Activated CD4-positive, alpha-beta T cell treated with anti-CD3 and anti-CD28 coated beads for 24 hours (primary cell): Measurements from ENCODE around the gene SPATA21.
"Not testable (repeated sequence)": the region's sequence is repeated elsewhere in the genome, so short reads cannot be mapped to it uniquely, and the experiment has no call there.

ENCODE experiments used
- DNase-seq, 2 donors: peaks; one replicate each; pipeline ENCODE4 v3.0.0-alpha.2; 2020; ENCODE audit warnings: low read depth in 2 of 2

Gene SPATA21

DNA sequence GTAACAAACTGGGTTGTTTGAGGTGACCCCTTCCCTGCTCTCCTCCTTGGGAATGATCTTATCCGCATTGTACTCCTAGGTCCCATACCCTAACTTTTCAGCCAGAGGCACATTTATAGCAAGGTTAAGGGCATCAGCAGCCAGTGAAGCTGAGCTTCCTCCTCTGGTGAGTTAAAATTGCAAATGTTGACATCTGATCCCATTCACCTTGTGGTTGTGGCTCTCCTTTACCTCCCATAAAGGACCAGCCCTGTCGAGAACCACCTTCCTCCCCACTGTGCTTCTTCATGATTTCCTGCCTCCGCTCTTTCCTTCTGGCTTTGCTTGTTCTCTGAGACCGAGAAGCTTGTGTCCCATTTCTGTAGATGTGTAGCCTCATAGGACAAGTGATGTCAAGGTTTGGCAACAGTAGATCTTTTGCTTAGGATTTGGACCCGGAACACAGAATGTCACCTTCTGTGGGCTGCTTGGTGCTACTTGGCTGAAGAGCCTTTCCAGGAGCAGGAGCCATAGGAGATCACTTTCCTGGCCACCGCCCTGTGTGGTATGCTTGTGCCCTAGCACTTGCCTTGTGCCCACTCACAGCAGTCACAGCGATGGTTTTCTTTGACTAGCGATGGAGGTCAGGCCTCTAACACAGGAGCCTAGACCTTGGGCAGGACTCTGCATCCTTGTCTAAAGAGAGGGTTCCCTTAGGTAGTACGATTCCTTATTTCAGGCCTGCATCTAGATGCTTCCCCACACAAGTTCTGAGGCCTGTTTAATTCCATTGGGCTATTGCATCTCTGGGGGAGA, 51.4 kb downstream of the SPATA21 start:
- DNase-seq, result no peak

DNA sequence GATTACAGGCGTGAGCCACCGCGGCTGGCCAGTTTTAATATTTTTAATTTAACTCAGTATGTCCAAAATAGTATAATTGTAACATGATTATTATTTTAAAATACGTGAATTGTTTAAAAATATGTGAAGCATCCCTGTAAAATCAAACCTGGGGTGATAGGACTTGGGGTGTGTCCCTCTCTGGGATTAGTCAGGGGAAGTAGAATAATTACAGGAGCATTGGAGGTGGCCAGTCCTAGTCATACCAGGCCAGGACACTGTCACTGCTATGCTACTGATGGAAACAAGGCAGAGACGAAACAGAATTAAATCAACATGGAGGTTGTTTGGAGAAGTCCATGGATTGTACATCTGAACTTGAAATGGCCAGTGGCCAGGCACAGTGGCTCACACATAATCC, 53.3 kb downstream of the SPATA21 start:
- no peak for DNase-seq

DNA sequence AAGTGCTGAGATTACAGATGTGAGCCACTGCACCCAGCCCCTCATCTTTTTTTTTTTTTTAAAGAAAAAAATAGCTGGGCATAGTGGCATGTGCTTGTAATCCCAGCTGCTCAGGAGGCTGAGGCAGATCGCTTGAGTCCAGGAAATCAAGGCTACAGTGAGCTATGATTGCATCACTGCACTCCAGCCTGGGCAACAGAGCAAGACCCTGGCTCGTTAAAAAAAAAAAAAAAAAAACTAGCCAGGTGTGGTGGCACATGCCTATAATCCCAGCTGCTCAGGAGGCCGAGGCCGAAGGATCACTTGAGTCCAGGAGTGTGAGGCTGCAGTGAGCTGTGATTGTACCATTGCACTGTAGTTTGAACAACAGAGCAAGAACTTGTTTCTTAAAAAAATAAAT, 56.4 kb downstream of the SPATA21 start:
- DNase-seq, result no peak

DNA sequence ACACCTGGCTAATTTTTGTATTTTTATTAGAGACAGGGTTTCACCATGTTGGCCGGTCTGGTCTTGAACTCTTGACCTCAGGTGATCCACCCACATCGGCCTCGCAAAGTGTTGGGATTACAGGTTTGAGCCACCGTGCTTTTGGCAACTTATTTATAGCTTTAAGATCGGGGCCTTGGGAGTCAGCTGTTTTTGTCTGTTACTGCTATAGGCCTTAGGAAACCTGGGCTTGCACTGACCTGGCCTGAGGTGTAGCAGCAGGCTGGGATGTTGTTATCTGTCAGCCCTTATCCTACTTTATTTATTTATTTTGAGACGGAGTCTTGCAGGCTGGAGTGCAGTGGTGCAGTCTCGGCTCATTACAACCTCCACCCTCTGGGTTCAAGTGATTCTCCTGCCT, 58.8 kb downstream of the SPATA21 start:
- DNase-seq, result no peak

DNA sequence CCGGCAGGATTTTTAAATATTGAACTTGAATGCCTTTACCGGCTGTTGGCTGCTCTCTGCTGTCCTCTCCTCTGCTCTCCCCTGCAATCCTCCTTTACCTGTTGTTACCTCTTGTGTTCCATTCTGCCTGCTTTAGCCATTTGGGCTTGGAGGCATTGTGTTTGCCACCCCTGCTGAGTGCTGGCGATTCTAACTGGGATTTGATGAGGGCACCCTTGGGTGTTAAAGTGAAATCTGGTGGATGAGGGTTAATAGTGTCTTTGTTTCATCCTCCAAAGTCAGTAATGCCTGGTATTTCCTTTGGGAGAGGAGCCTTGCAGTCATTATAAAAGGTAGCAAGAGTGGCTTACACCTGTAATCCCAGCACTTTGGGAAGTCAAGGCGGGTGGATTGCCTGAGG, 60.3 kb downstream of the SPATA21 start:
- no peak for DNase-seq

DNA sequence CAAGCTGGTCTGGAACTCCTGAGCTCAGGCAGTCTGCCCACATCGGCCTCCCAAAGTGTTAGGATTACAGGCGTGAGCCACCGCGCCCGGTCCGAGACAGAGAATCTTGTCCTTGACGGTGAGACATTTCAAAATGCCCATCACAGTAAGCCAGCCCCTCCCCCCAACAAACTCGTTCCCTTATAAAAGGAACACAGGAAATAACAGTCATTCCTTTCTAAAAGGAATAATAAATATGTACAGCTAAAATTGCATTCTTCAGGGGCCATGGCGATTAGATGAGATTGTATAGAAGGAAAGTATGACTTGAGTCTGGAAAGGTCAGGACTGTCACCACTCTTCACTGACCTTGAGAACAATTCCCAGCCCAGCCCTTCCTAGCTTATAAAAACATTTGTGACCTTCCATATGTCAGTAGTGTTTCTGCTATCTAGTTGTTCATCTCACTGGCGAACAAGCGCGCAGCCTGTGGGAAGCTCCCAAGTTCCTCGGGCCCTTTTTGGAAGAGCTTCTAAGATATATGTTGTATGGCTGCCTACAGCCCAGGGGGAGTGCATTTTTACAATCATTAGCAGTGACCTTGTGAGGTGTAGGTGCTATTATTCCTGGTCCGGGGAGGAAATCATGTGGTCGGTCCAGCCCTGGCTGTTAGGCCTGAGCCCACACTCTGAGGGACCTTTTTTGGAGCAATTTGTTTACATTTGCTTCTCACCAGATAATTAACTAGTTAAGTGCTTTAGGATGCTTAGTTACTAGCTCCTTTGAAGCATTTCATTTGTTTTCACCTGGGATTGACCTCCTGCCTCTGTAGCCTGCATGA, 61.5 kb downstream of the SPATA21 start:
- no peak for DNase-seq

DNA sequence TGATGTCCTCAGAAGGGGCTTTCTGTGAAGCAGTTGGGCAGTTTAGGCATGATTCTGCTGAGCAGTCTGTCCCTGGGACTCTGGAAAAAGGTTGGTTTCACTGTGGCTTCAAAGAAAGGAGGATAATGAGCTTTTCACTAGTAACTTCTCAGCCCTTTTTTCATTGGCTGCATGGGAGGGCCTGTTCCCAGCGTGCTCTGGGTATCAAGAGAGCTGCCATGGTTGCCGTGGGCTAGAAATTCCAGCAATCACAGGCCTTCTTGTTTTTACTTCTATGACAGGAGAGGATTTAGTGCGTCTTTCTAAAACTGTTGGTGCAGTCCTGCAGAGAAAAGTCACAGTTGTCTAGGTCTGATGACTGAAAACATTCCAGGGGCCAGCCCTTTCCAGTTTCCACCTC, 63.0 kb downstream of the SPATA21 start:
- DNase-seq, result no peak

DNA sequence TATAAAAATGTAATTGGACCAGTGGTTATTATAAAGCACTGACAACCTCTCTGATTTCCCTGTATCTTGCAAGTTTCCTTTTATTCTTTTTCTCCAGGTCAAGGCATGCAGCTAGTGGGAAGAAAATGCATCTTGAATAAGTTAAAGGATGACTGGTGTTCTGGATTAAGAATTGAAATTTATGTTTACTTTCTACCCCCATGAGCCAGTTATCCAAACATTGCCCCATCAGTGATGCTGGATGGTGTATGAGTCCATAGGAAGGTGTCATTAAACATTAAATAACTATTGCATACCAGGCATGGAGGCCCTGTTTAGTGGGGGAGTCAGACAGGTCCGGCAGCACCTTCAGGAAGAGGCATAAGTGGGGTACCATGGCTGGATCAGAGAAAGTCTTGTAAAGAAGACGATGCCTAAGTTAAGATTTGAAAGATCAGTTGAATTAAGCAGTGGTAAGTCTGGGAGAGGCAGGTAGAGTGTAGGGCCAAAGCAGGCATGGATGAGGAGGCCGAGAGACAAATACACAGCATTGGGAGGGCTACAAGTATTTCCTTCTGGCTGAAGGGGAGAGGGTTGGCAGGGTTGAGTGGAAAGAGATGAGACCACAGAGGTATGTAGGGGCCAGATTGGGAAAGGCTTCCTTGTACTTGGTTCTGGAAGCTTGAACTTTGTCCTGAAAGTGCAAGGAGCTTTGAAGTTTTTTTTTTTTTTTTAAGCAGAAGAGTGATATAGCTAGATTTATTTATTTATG, 64.5 kb downstream of the SPATA21 start:
- DNase-seq, result no peak

DNA sequence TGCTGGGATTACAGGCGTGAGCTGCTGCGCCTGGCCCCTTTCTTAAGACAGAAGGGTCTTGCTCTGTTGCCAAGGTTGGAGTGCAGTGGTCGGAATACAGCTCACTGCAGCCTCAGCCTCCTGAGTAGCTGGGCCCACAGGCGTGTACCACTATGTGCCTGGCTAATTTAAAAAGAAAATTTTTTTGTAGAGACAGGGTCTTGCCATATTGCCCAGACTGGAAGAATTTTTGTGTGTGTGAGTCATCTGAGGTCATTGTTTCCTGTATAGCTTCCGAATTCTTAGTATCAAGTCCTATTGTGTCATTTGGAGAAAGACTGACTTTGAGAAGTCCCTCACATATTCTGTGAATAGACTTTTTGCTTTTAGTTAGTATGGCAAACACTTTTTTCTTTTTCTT, 65.5 kb downstream of the SPATA21 start:
- DNase-seq, result no peak

DNA sequence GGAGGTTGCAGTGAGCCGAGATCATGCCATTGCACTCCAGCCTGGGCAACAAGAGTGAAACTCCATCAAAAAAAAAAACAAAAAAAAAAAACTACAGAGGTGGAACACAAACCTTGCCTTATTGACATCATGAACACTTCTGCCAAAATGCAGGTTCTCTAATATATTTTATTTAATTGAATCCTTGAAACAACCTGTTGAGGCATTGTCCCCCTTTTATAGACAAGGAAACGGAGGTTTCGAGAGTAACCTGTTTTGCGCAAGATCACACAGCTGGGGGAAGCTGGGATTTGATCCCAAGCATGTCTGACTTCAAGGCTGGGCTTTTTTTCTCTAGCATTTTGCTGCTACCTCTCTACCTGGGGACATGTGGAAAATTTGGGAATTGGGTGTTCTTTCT, 67.4 kb downstream of the SPATA21 start:
- no peak for DNase-seq

DNA sequence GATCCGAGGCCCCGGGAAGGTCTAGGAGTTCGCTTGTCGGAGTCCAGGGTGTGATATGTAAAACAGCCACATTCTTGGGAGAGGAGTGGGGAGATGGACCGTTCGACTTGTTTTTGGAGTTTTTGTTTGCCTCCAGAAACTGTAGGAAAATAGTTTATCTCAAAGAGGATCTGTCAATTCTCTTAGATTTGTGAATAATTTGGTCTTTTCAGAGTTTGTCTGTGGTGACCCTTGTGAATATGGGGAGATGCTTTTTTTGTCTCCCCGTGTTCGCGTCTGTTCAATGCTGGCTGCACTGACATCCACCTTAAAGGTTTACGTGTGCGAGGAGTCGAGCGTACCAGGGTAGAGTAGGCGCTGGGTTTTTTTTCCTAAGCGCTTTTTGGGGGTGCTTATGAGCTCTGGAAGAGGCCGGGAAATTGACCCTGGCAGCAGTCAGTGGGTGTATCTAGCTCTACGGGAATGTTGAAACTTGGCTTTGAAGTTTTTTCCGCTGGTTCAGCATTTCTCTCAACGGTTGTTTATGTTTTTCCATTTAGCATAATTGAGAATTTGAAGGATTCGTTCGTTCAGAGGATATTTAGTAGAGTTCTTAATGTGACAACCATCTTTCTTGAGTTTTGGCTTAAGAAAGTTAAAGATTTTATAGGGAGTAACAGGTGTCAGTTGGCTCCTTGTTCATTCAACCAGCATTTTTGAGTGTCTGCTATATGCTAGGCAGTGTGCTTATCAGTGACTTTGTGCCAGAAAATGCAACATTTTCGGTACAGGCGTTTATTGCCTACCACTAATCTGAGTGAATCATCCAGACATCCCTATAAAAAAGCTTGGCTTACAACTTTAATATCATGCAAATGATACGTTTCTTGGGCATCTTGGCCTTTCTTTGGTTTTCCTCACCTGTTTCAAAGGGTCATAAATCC, 69.0 kb downstream of the SPATA21 start:
- DNase-seq, result no peak

DNA sequence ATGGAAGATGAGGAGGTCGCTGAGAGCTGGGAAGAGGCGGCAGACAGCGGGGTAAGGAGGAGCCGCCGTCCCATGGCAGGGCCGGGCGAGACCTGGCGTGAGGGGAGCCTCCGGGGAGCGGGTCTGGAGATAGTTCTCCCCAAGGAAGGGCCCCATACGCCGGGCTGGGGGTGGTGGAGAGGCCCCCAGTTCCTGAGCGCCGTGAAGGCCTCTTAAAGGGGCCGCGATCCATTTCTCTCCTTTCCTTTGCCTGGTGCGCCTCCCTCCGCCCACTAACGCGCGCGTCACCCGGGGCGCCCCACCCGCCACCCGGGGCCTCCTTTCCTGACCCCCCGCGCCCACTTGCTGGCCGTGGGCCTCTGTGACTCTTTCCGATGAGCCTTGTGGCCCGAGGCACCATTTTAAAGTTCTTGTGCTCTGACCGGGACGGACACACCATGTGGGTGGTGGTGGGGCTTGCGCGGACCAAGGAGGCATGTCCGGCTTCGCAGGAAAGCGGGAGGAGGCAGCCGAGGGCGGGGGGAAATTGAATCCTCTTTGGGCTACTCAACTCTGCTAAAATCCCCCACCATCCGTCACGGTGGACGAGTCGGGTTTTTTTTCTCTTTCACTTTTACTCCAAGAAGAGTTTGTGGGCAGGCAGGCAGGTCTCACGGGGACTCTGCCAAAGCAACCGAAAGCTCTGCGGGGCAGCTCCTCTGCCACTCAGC, 69.8 kb downstream of the SPATA21 start:
- peak; percentile 67 to 73 for DNase-seq

DNA sequence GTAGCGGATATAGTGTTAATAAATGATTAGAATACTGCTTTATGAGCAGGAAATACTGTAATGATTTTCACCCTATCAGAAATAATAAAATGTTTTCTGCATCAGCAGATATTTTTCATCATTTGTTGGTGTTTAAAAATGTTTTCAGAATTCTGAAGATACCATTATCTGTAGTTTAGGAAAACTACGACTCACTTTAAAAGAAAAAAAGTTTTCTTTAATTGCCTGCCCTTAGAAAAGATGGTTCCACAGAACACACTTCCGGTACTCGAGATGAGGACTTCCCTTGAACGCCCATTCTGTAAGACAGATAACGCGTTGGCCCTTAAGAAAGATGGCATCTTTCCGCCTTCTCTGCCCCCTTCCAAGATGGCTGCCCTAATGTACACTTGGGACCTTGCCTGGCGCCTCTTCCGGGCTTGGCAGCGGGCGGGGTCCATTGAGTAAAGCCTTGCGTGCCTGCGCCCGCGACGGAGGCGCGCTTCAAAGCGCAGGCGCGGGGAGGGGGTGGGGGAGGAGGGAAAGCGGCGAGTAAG, 70.4 kb downstream of the SPATA21 start, which contains the start of gene SZRD1:
Gene SZRD1, plus strand, starts transcription at position 521 of the 536 bp plus-strand sequence. CDS start 16 bp downstream, outside the sequence.
- DNase-seq, result peak; percentile 88 to 91

DNA sequence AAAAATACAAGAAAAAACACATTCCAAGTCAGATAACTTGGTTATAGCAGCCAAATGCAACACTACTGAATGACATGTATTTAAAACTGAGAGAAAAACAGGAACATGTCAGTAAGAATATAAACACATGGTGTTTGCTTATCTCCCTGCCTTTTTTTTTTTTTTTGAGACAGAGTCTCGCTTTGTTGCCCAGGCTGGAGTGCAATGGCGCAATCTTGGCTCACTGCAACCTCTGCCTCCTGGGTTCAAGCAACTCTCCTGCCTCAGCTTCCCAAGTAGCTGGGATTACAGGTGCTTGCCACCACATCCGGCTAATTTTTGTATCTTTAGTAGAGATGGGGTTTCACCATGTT, 72.1 kb downstream of the SPATA21 start:
- not testable (repeated sequence) for DNase-seq

DNA sequence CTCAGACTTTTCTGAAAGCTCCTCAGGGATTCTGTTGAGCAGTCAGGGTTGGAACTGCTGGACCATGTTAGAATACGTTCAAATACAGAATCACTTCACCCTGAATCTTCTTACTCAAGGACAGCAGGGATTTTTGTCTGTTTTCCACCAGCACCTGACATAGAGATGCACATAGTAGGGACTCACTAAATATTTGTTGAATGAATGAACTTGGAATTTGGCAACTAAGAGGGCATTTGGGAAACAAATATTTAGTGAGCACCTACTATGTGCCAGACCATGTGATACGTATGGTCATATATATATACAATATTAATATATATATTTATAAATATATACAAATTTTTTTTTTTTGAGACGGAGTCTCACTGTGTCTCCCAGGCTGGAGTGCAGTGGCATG, 80.4 kb downstream of the SPATA21 start:
- DNase-seq, result no peak

DNA sequence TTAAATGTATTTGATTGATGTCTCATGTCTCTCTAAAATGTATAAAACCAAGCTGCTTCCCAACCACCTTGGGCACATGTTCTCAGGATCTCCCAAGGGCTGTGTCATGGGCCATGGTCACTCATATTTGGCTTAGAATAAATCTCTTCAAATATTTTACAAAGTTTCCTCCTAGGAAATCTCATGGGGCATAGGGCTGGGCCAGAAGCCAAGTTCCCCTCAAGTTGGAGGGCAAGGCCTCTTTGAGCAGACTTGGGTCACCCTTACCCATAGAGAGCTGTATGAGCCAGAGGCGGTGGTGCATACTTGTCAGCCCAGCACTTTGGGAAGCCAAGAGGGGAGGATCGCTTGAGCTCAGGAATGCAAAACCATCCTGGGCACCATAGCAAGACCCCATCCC, 82.6 kb downstream of the SPATA21 start:
- DNase-seq, result no peak

DNA sequence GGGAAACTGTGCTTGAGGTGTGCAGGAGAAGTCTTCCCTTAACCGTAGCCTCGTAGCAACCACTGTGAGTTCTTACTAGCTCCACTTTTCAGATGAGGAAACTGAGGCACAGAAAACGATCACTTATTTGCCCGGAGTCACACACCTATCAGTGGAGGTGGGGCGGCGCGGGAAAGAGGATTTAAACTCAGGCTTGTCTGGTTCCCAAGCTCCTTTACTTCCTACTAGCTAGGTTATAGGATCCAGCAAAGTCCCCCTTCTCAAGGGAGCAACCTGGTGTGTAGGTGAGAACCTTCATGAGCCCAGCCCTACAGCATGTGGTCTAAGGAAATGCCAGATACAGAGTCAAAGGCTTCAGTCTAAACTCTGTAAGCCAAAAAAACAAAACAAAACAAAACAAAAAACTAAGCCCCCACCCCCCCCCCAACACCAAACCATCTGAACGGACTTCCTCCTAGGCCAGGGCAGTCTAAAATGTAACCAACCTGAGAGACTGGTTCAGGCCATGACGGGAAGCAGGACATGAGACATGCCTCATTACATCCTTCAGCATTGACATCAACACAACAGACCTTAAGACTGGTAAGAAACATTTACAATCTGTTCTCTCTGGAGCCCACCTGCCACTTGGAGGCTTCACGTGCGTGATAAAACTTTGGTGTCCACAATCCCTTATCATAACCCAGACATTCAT, 84.2 kb downstream of the SPATA21 start:
- DNase-seq, result no peak

DNA sequence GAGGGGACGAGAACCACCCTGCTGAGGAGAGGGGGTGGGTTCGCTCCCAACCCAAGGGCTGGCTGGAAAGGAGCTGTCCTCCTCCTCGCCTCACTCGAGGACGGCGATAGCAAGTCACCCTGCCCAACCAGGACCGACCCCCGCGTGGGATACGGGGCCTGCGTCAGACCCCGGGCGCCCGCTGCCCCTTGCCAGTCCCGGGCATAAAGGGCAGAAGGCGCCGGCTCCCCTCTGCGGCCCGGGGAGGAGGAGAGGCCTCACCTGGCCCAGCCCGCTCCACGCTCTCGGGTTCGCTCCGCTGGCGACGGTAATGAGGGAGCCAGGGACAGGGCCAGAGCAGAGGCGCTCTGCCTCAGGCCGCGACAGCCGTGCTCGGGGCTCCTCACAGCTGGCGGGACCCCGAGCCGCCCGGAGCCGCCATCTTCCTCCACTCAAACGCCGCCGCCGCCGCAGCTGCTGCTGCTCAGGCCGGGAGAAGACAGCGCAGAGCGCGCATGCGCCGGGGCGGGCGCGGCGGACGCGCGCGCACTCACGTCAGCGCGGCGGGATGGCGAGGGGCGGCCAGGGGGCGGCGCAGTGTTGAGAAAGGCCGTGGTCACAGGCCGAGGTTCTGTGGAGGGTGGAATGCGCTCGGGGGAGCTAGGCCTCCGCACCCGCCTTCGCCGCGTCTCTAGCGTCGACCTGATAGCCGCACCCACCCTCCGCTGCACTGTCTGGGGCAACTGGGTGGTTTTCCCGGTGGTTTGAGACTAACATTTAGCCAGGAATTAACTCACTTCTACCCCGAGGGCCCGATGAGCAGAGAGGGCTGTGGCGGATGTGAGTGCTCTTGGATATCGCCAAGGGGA, 85.0 kb downstream of the SPATA21 start, which contains the start of gene FBXO42:
Gene FBXO42, minus strand, starts transcription at position 487 of the 848 bp plus-strand sequence. CDS start 37,062 bp downstream, outside the sequence.
- DNase-seq, result peak; percentile 84 to 87
